ENCODE measurements around the gene FRMD4A.

- TF ChIP-seq CTCF (conservative IDR thresholded peaks at IDR 0.05; ENCODE audit: low read length) (no peak), EZH2phosphoT487 (IDR thresholded peaks at IDR 0.05; ENCODE audit: borderline replicate concordance, low read depth, low read length) (no peak)
These were observed 168.7 kb downstream of the FRMD4A start for GRCh38 chr10:14162061-14162460.
